Heart left ventricle (tissue), 13 donors: ENCODE measurements around the gene SLC39A5.

Source experiments
- CTCF ChIP-seq, 12 donors: fragments of 200-600 bp; sonication (generic) in 4 of 12; IDR thresholded peaks; one replicate each; pipeline versions ENCODE4 v1.5.0 to v1.8.0; 2018 to 2022; ENCODE audit warnings: antibody characterized with exemption in 12 of 12, mild to moderate bottlenecking in 5 of 12
- POLR2A ChIP-seq, 2 donors: fragments of 450-650 bp; IDR thresholded peaks; one replicate each; pipeline ENCODE4 v1.6.1; 2017; ENCODE audit warnings: antibody characterized with exemption in 2 of 2, mild to moderate bottlenecking in 2 of 2, moderate library complexity in 2 of 2
- donor health status: ischemic (EF 13 %, LVEDD 7.1; RV severe dilation, severe dysfunction).
- donor health status: DM: no; HTN: yes; CAD: no.
- donor health status: DM: no; HTN: no; CAD: no.
- donor health status: ischemic (EF 25% LVEDD 6.9; RV normal size, moderate dysfunction).
- donor health status: ischemic (EF 25% LVEDD 5.7; RV mildly dilated, moderate dysfunction).
- donor health status: ischemic (EF 35%, LVEDD 5.7; RV mildly dilated, moderate dysfunction).
- donor health status: nonischemic (EF 11% LVEDD 7.7; RV severe dilation, severe dysfunction).
- donor health status: DM: yes; HTN: yes; CAD: no.
- donor health status: PGD.
- donor health status: ischemic (EF 29% LVEDD 5.4; RV normal size, mild dysfunction).
- donor health status: nonischemic (EF 23%, LVEDD 6.1; RV moderate dilation, normal function).

GRCh38 chr12:56220611-56221231, 9.1 kb upstream of the SLC39A5 start:
- TF ChIP-seq POLR2A (IDR thresholded peaks at IDR 0.05) (no peak), CTCF (IDR thresholded peaks at IDR 0.05) (no peak)
